H1 (cell line): ENCODE data around the gene GPR68. TPM values are rescaled to one million over a fixed set of nuclear protein-coding genes. Genes with fewer than 3 reads are reported as not detected.

Experiments
- CTCF ChIA-PET: fragments of 300-600 bp; sonication (Branson Sonifier 250); formaldehyde crosslinking; loops from one replicate; lab custom pipeline; 2021; ENCODE audit not compliant: partially characterized antibody; lab: Charles Lee
- POLR2A ChIA-PET: fragments of 300-600 bp; sonication (Branson Sonifier 250); formaldehyde crosslinking; loops from one replicate; lab custom pipeline; 2021; ENCODE audit warnings: inconsistent platforms; ENCODE audit not compliant: partially characterized antibody; lab: Charles Lee
- DNase-seq, 2 experiments: peaks; one replicate each; pipeline versions ENCODE4 v3.0.0 to v3.0.0-alpha.2; 2010 to 2022; ENCODE audit warnings: low spot score in 2 of 2, low read depth in 1 of 2, mixed read lengths in 1 of 2
- FAIRE-seq: peaks from 2 replicates; lab custom pipeline; 2011; peaks lifted over from hg19 to GRCh38; lab: Jason Lieb, UNC
- H2AFZ ChIP-seq: 2 replicates; pipeline ENCODE4 v1.8.1; 2012; ENCODE audit warnings: low read length, inconsistent platforms
- H2AK5ac ChIP-seq: 2 replicates; pipeline ENCODE4 v1.6.1; 2013; ENCODE audit warnings: low read depth, low read length
- H2BK120ac ChIP-seq: replicated peaks from 2 replicates; pipeline ENCODE3; 2013; ENCODE audit warnings: low read depth, low read length, inconsistent platforms
- H2BK12ac ChIP-seq: 2 replicates; pipeline ENCODE4 v1.6.1; 2013; ENCODE audit warnings: low read depth, low read length
- H2BK15ac ChIP-seq: 2 replicates; pipeline ENCODE4 v1.6.1; 2013; ENCODE audit warnings: low read length
- H2BK20ac ChIP-seq: 2 replicates; pipeline ENCODE4 v1.6.1; 2013; ENCODE audit warnings: low read length
- H2BK5ac ChIP-seq: 2 replicates; pipeline ENCODE4 v1.6.1; 2013; ENCODE audit warnings: low read depth, low read length
- H3K14ac ChIP-seq: 2 replicates; pipeline ENCODE4 v1.6.1; 2013; ENCODE audit warnings: inconsistent platforms; ENCODE audit not compliant: insufficient read length
- H3K18ac ChIP-seq: 2 replicates; pipeline ENCODE4 v1.6.1; 2013; ENCODE audit warnings: low read length; ENCODE audit errors: extremely low read depth
- H3K23ac ChIP-seq: 2 replicates; pipeline ENCODE4 v1.6.1; 2013; ENCODE audit warnings: inconsistent platforms; ENCODE audit not compliant: insufficient read length
- H3K23me2 ChIP-seq: 2 replicates; pipeline ENCODE4 v1.6.1; 2013; ENCODE audit warnings: low read depth, low read length
- H3K27ac ChIP-seq: 2 replicates; pipeline ENCODE4 v1.6.1; 2011; ENCODE audit warnings: low read depth, low read length, inconsistent platforms
- H3K27me3 ChIP-seq, 4 experiments: replicated peaks in 1 of 4; 1 replicate in 1 of 4; 2 replicates in 3 of 4; pipeline versions ENCODE4 v1.6.1 to v1.8.1; 2011 to 2013; ENCODE audit warnings: low read length in 3 of 4, mild to moderate bottlenecking in 3 of 4, inconsistent platforms in 2 of 4, mixed read lengths in 2 of 4, moderate library complexity in 1 of 4; ENCODE audit not compliant: control insufficient read depth in 3 of 4, insufficient read depth in 3 of 4; ENCODE audit errors: extremely low read depth in 1 of 4
- H3K36me3 ChIP-seq, 4 experiments: 2 replicates each; pipeline versions ENCODE4 v1.6.1 to v1.8.1; 2011 to 2013; ENCODE audit warnings: mild to moderate bottlenecking in 4 of 4, low read length in 3 of 4, moderate library complexity in 2 of 4, control low read depth in 1 of 4, inconsistent platforms in 1 of 4; ENCODE audit not compliant: insufficient read depth in 4 of 4, control insufficient read depth in 2 of 4
- H3K4ac ChIP-seq: replicated peaks from 2 replicates; pipeline ENCODE3; 2013; ENCODE audit warnings: low read length, low read depth, mixed read lengths, inconsistent platforms; ENCODE audit not compliant: insufficient read length
- H3K4me1 ChIP-seq, 4 experiments: replicated peaks in 1 of 4; 1 replicate in 1 of 4; 2 replicates in 3 of 4; pipeline versions ENCODE4 v1.6.1 to v1.8.1; 2011 to 2013; ENCODE audit warnings: low read length in 3 of 4, inconsistent platforms in 2 of 4, mixed read lengths in 1 of 4; ENCODE audit not compliant: insufficient read depth in 4 of 4, control insufficient read depth in 3 of 4
- H3K4me2 ChIP-seq, 2 experiments: 2 replicates each; pipeline versions ENCODE4 v1.6.1 to v1.8.1; 2011 to 2013; ENCODE audit warnings: low read depth in 2 of 2, low read length in 2 of 2, control low read depth in 1 of 2, inconsistent platforms in 1 of 2, mild to moderate bottlenecking in 1 of 2; ENCODE audit not compliant: insufficient read depth in 1 of 2
- H3K4me3 ChIP-seq, 4 experiments: fragments of 200-600, 300-600 bp in 1 of 4; sonication (generic), shearing (Covaris generic), sonication (Bioruptor Twin) in 1 of 4; 2 replicates each; pipeline versions ENCODE4 v1.5.1 to v1.8.1; 2011 to 2016; ENCODE audit warnings: low read length in 4 of 4, low read depth in 3 of 4, control low read depth in 2 of 4, inconsistent platforms in 2 of 4, mild to moderate bottlenecking in 2 of 4, mixed read lengths in 1 of 4, moderate library complexity in 1 of 4; ENCODE audit not compliant: insufficient read depth in 2 of 4; ENCODE audit errors: extremely low read depth in 1 of 4
- H3K56ac ChIP-seq: replicated peaks from 2 replicates; pipeline ENCODE3; 2013; ENCODE audit warnings: low read depth, mild to moderate bottlenecking, mixed read lengths, low read length, inconsistent platforms; ENCODE audit not compliant: insufficient read length
- H3K79me1 ChIP-seq: 2 replicates; pipeline ENCODE4 v1.6.1; 2013; ENCODE audit warnings: low read depth, low read length, control low read depth
- H3K79me2 ChIP-seq, 2 experiments: 2 replicates each; pipeline versions ENCODE4 v1.6.1 to v1.8.1; 2012 to 2013; ENCODE audit warnings: low read length in 2 of 2, mild to moderate bottlenecking in 2 of 2, inconsistent platforms in 1 of 2; ENCODE audit not compliant: insufficient read depth in 2 of 2, control insufficient read depth in 1 of 2
- H3K9ac ChIP-seq, 4 experiments: replicated peaks in 1 of 4; 1 replicate in 1 of 4; 2 replicates in 3 of 4; pipeline versions ENCODE4 v1.6.1 to v1.8.1; 2011 to 2013; ENCODE audit warnings: low read depth in 3 of 4, low read length in 3 of 4, control low read depth in 2 of 4, mild to moderate bottlenecking in 2 of 4, moderate library complexity in 2 of 4, inconsistent platforms in 1 of 4; ENCODE audit errors: extremely low read depth in 1 of 4
- H3K9me3 ChIP-seq, 2 experiments: 2 replicates each; pipeline versions ENCODE4 v1.6.1 to v1.8.1; 2012 to 2013; ENCODE audit warnings: mild to moderate bottlenecking in 2 of 2, moderate library complexity in 2 of 2, control low read depth in 1 of 2, inconsistent platforms in 1 of 2, low read depth in 1 of 2, low read length in 1 of 2, mixed read lengths in 1 of 2; ENCODE audit not compliant: insufficient read depth in 2 of 2
- H4K20me1 ChIP-seq, 2 experiments: replicated peaks in 1 of 2; 2 replicates each; pipeline versions ENCODE3 to v1.8.1; 2011 to 2013; ENCODE audit warnings: inconsistent platforms in 2 of 2, low read length in 2 of 2, mild to moderate bottlenecking in 1 of 2; ENCODE audit not compliant: insufficient read depth in 2 of 2, control insufficient read depth in 1 of 2
- H4K5ac ChIP-seq: 2 replicates; pipeline ENCODE4 v1.6.1; 2013; ENCODE audit warnings: low read length, low read depth, mixed read lengths, inconsistent platforms; ENCODE audit not compliant: insufficient read length
- H4K8ac ChIP-seq: 2 replicates; pipeline ENCODE4 v1.8.0; 2013; ENCODE audit warnings: mild to moderate bottlenecking, moderate library complexity, low read length, inconsistent platforms; ENCODE audit not compliant: insufficient read depth; ENCODE audit errors: extremely low read depth
- H4K91ac ChIP-seq: replicated peaks from 2 replicates; pipeline ENCODE3; 2013; ENCODE audit warnings: low read length, mixed read lengths, inconsistent platforms; ENCODE audit not compliant: insufficient read length
- MAFK ChIP-seq: IDR thresholded peaks from 2 replicates; pipeline ENCODE4 v1.6.1; 2012; ENCODE audit warnings: low read depth, mild to moderate bottlenecking, improper control_type of control experiment, low read length
- WGBS, 2 experiments: shearing (Covaris generic) in 1 of 2; methylation state at CpG; one replicate each; pipeline versions ENCODE4 v1.1.6 to v1.1.7; 2013 to 2015; ENCODE audit warnings: low lambda C conversion rate in 2 of 2, mixed read lengths in 2 of 2, inconsistent platforms in 1 of 2, low coverage in 1 of 2, missing lambda C conversion rate in 1 of 2; ENCODE audit not compliant: insufficient replicate concordance in 2 of 2, insufficient coverage in 1 of 2, insufficient read length in 1 of 2; ENCODE audit errors: extremely low coverage in 1 of 2, missing lambda C conversion rate in 1 of 2; 5-methylcytosine and 5-hydroxymethylcytosine counted together
- polyA plus RNA-seq, 7 experiments: library from polyadenylated mRNA; depleted of rRNA in 3 of 7; stranded (reverse) in 5 of 7; unstranded in 2 of 7; fragments of >200 nt in 5 of 7; fragments of 200-250 nt in 2 of 7; gene quantifications; 1 replicate in 5 of 7; 2 replicates in 1 of 7; 4 replicates in 1 of 7; pipeline versions ENCODE4 v1.2.1 to v1.2.3, GENCODE V29; 2011 to 2013; ENCODE audit warnings: missing spikeins in 2 of 7, mixed read lengths in 2 of 7
- total RNA-seq: library from RNA; stranded (reverse); fragmentation: NEBNext Ultra II Directional; extraction: Animal tissue kit (Norgen Biotek cat#: 25700); gene quantifications from 2 replicates; pipeline ENCODE4 v1.2.1, GENCODE V29; 2021
- TF ChIP-seq, protein P1 (sequence below): IDR thresholded peaks from 2 replicates; pipeline ENCODE4 v1.6.1; 2012; ENCODE audit warnings: inconsistent platforms

The GPR68 gene
- total and polyA plus RNA-seq, 2 of the 8 experiments (the other 6 are each of a cell fraction or from before 2014, with no cell fraction given), result 0.22 to 0.76 TPM

- Histone ChIP-seq H3K79me2 (no peaks in the 10 kb centered on the region), H3K56ac (no peak overlapping the region), H2BK12ac (no peak overlapping the region), H3K36me3 (no peaks in the 10 kb centered on the region), H3K23me2 (peaks cover 10% of the 10 kb centered on the region; the same call in 1 of the 2 replicates), H4K20me1 (no peaks in the 10 kb centered on the region), H3K27ac (no peak overlapping the region), H3K23ac (no peak overlapping the region), H4K91ac (no peak overlapping the region), H3K4ac (no peak overlapping the region), H3K4me2 (peak overlapping the region; percentile 75 to 88; a peak in 1 of 4 replicates)
- 88% methylated on average over 2 of the region's 2 CpGs; no CpG with 5 or more reads in 1 of the 2 experiments for WGBS, 2 experiments
- TF ChIP-seq, protein P1, sequence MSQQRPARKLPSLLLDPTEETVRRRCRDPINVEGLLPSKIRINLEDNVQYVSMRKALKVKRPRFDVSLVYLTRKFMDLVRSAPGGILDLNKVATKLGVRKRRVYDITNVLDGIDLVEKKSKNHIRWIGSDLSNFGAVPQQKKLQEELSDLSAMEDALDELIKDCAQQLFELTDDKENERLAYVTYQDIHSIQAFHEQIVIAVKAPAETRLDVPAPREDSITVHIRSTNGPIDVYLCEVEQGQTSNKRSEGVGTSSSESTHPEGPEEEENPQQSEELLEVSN, result peak; percentile 59
- no peak for TF ChIP-seq MAFK
- TF ChIP-seq, all 59 proteins: peak for 1
- Histone ChIP-seq H3K9ac (no peak overlapping the region), H3K4me3 (no peak overlapping the region), H4K8ac (no peak overlapping the region), H4K5ac (no peak overlapping the region), H3K14ac (no peak overlapping the region), H2BK120ac (no peak overlapping the region), H3K4me1 (peaks cover 0 to 6% (median 1%) of the 10 kb centered on the region in 4 experiments; a peak in 6 of 7 replicates), H3K79me1 (no peaks in the 10 kb centered on the region), H2BK5ac (no peak overlapping the region), H2AFZ (no peak overlapping the region), H3K18ac (no peak overlapping the region), H2BK20ac (no peak overlapping the region), H2AK5ac (no peak overlapping the region), H2BK15ac (no peak overlapping the region), H3K9me3 (no peaks in the 10 kb centered on the region), H3K27me3 (peaks cover 0 to 27% (median 21%) of the 10 kb centered on the region in 4 experiments; a peak in 6 of 7 replicates)
- no peak for DNase-seq
- FAIRE-seq, result no peak
- ChIA-PET CTCF (interaction anchor here (0.6 to 3.2 kb wide), 7 partner anchors 11 to 88 kb away, joined by 3 to 10 read pairs (median 3); no protein-coding TSS in a partner anchor), POLR2A (interaction anchor here (2.6 kb wide), 1 partner anchor 9 kb away, joined by 15 read pairs; no protein-coding TSS in a partner anchor)
Observed at GRCh38 chr14:91263329-91263728, 18.8 kb upstream of the GPR68 start.
